IMR-90 (cell line): ENCODE data around the gene ATXN1.

ENCODE experiments used
- BHLHE40 ChIP-seq: fragments of 150-350 bp; IDR thresholded peaks from 2 replicates; pipeline ENCODE4 v1.6.1; 2016; ENCODE audit warnings: mild to moderate bottlenecking, low read depth, low read length
- CEBPB ChIP-seq: IDR thresholded peaks from 2 replicates; pipeline ENCODE4 v1.6.1; 2012; ENCODE audit warnings: low read depth, low read length, improper control_type of control experiment
- FOS ChIP-seq: fragments of 150-350 bp; IDR thresholded peaks from 2 replicates; pipeline ENCODE4 v1.6.1; 2016; ENCODE audit warnings: low read depth, low read length
- MAFK ChIP-seq: IDR thresholded peaks from 2 replicates; pipeline ENCODE4 v1.6.1; 2012; ENCODE audit warnings: low read depth, low read length, improper control_type of control experiment
- MAZ ChIP-seq: IDR thresholded peaks from 2 replicates; pipeline ENCODE4 v1.6.1; 2012; ENCODE audit warnings: low read depth, mild to moderate bottlenecking, low read length, improper control_type of control experiment, moderate library complexity, borderline replicate concordance
- NFE2L2 ChIP-seq: fragments of 150-350 bp; IDR thresholded peaks from 2 replicates; pipeline ENCODE4 v1.6.1; 2016; ENCODE audit warnings: low read depth, mild to moderate bottlenecking, low read length
- POLR2A ChIP-seq: IDR thresholded peaks from 2 replicates; pipeline ENCODE4 v1.6.1; 2012; ENCODE audit warnings: mild to moderate bottlenecking, low read depth, low read length
- RAD21 ChIP-seq: IDR thresholded peaks from 2 replicates; pipeline ENCODE4 v1.6.1; 2012; ENCODE audit warnings: low read length, improper control_type of control experiment
- SMC3 ChIP-seq: fragments of 150-350 bp; IDR thresholded peaks from 2 replicates; pipeline ENCODE4 v1.6.1; 2016; ENCODE audit warnings: low read depth, mild to moderate bottlenecking, antibody characterized with exemption, low read length, moderate library complexity
- USF2 ChIP-seq: fragments of 150-350 bp; IDR thresholded peaks from 2 replicates; pipeline ENCODE4 v1.6.1; 2017; ENCODE audit warnings: mild to moderate bottlenecking, antibody characterized with exemption, low read length, low read depth
- TF ChIP-seq, protein P1 (sequence below): conservative IDR thresholded peaks from 2 replicates; pipeline ENCODE4 v1.5.1; 2012; ENCODE audit warnings: mild to moderate bottlenecking, low read depth, low read length, improper control_type of control experiment
- TF ChIP-seq, protein P2 (sequence below): fragments of 150-350 bp; IDR thresholded peaks from 2 replicates; pipeline ENCODE4 v1.6.1; 2016; ENCODE audit warnings: low read depth, mild to moderate bottlenecking, low read length, moderate library complexity, borderline replicate concordance

DNA sequence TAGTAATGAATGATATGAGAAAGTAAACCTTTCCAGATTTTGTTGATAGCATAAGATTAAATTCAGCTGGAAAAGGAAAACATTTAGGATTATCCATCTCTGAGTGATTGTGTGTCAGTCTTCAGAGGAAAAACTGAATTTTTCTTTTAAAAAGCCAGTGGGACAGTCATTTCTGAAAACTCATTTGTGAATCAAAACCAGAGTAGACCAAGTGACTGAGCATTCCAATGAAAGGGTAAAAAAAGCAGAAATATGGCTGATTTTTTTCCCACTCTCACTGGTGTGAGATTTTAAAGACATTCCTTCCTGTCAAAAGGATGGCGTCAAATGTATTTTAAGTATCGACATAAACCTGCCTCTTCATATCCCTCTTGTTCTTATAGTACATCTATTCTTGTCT, 308.9 kb downstream of the ATXN1 start:
- TF ChIP-seq POLR2A (no peak), SMC3 (no peak), USF2 (no peak), MAFK (no peak), RAD21 (no peak), CEBPB (no peak), FOS (no peak), BHLHE40 (no peak), MAZ (no peak), NFE2L2 (no peak)
- TF ChIP-seq, protein P1, sequence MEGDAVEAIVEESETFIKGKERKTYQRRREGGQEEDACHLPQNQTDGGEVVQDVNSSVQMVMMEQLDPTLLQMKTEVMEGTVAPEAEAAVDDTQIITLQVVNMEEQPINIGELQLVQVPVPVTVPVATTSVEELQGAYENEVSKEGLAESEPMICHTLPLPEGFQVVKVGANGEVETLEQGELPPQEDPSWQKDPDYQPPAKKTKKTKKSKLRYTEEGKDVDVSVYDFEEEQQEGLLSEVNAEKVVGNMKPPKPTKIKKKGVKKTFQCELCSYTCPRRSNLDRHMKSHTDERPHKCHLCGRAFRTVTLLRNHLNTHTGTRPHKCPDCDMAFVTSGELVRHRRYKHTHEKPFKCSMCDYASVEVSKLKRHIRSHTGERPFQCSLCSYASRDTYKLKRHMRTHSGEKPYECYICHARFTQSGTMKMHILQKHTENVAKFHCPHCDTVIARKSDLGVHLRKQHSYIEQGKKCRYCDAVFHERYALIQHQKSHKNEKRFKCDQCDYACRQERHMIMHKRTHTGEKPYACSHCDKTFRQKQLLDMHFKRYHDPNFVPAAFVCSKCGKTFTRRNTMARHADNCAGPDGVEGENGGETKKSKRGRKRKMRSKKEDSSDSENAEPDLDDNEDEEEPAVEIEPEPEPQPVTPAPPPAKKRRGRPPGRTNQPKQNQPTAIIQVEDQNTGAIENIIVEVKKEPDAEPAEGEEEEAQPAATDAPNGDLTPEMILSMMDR: no peak
- TF ChIP-seq, protein P2, sequence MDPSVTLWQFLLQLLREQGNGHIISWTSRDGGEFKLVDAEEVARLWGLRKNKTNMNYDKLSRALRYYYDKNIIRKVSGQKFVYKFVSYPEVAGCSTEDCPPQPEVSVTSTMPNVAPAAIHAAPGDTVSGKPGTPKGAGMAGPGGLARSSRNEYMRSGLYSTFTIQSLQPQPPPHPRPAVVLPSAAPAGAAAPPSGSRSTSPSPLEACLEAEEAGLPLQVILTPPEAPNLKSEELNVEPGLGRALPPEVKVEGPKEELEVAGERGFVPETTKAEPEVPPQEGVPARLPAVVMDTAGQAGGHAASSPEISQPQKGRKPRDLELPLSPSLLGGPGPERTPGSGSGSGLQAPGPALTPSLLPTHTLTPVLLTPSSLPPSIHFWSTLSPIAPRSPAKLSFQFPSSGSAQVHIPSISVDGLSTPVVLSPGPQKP: no peak
